Liver (tissue), 9 donors: Measurements from ENCODE around the gene RIC8B. TPM values are rescaled to one million over a fixed set of nuclear protein-coding genes. Genes with fewer than 3 reads are reported as not detected.

ENCODE experiments used
- DNase-seq: peaks from one replicate; pipeline ENCODE4 v3.0.0-alpha.2; 2017; ENCODE audit warnings: low spot score
- H3K27ac ChIP-seq, 2 donors: one replicate each; pipeline ENCODE4 v1.7.0; 2013; ENCODE audit warnings: inconsistent platforms in 2 of 2, low read length in 2 of 2, control low read depth in 1 of 2, low read depth in 1 of 2, mild to moderate bottlenecking in 1 of 2
- H3K27me3 ChIP-seq, 4 donors: one replicate each; pipeline versions ENCODE4 v1.6.1 to v1.7.0; 2013; ENCODE audit warnings: low read length in 3 of 4, inconsistent platforms in 1 of 4, mild to moderate bottlenecking in 1 of 4, moderate library complexity in 1 of 4; ENCODE audit not compliant: control insufficient read depth in 4 of 4, insufficient read depth in 4 of 4
- H3K36me3 ChIP-seq, 4 donors: one replicate each; pipeline versions ENCODE4 v1.6.1 to v1.7.0; 2013; ENCODE audit warnings: low read length in 3 of 4, mild to moderate bottlenecking in 3 of 4, low read depth in 1 of 4, moderate library complexity in 1 of 4; ENCODE audit not compliant: control insufficient read depth in 4 of 4, insufficient read depth in 3 of 4
- H3K4me1 ChIP-seq, 4 donors: one replicate each; pipeline versions ENCODE4 v1.6.1 to v1.7.0; 2013; ENCODE audit warnings: low read length in 3 of 4, mild to moderate bottlenecking in 3 of 4, moderate library complexity in 1 of 4; ENCODE audit not compliant: control insufficient read depth in 4 of 4, insufficient read depth in 4 of 4
- H3K4me3 ChIP-seq, 3 donors: one replicate each; pipeline versions ENCODE4 v1.6.1 to v1.7.0; 2013; ENCODE audit warnings: low read length in 3 of 3, control low read depth in 1 of 3, low read depth in 1 of 3, mild to moderate bottlenecking in 1 of 3
- H3K9ac ChIP-seq, 2 donors: one replicate each; pipeline ENCODE4 v1.7.0; 2013; ENCODE audit warnings: low read length in 2 of 2, mild to moderate bottlenecking in 2 of 2, moderate library complexity in 2 of 2, control low read depth in 1 of 2, low read depth in 1 of 2
- H3K9me3 ChIP-seq, 4 donors: one replicate each; pipeline versions ENCODE4 v1.6.1 to v1.7.0; 2013; ENCODE audit warnings: low read length in 3 of 4; ENCODE audit not compliant: control insufficient read depth in 4 of 4
- EGR1 ChIP-seq, 2 donors: IDR thresholded peaks; 2 replicates each; pipeline ENCODE4 v1.6.1; 2016 to 2018; ENCODE audit warnings: antibody characterized with exemption in 2 of 2, low read depth in 2 of 2
- FOXA1 ChIP-seq: IDR thresholded peaks from 2 replicates; pipeline ENCODE4 v1.6.1; 2016; ENCODE audit warnings: antibody characterized with exemption
- FOXA2 ChIP-seq: IDR thresholded peaks from 2 replicates; pipeline ENCODE4 v1.6.1; 2016; ENCODE audit warnings: antibody characterized with exemption
- GABPA ChIP-seq, 2 donors: IDR thresholded peaks in 1 of 2; conservative IDR thresholded peaks in 1 of 2; 2 replicates each; pipeline ENCODE4 v1.6.1; 2016; ENCODE audit warnings: antibody characterized with exemption in 2 of 2, mild to moderate bottlenecking in 1 of 2, moderate library complexity in 1 of 2
- HNF4A ChIP-seq, 2 donors: conservative IDR thresholded peaks; 2 replicates each; pipeline ENCODE4 v1.6.1; 2016; ENCODE audit warnings: antibody characterized with exemption in 2 of 2, mild to moderate bottlenecking in 2 of 2
- HNF4G ChIP-seq: IDR thresholded peaks from 2 replicates; pipeline ENCODE4 v1.6.1; 2016; ENCODE audit warnings: antibody characterized with exemption
- JUND ChIP-seq, 2 donors: IDR thresholded peaks; 2 replicates each; pipeline ENCODE4 v1.6.1; 2016; ENCODE audit warnings: antibody characterized with exemption in 2 of 2
- NR2F2 ChIP-seq: IDR thresholded peaks from 2 replicates; pipeline ENCODE4 v1.6.1; 2016; ENCODE audit warnings: antibody characterized with exemption
- RAD21 ChIP-seq, 2 donors: IDR thresholded peaks; 2 replicates each; pipeline ENCODE4 v1.6.1; 2016; ENCODE audit warnings: antibody characterized with exemption in 2 of 2, mild to moderate bottlenecking in 2 of 2
- RXRA ChIP-seq, 2 donors: IDR thresholded peaks; 2 replicates each; pipeline ENCODE4 v1.6.1; 2017 to 2018; ENCODE audit warnings: antibody characterized with exemption in 2 of 2, mild to moderate bottlenecking in 1 of 2
- SP1 ChIP-seq: IDR thresholded peaks from 2 replicates; pipeline ENCODE4 v1.6.1; 2018; ENCODE audit warnings: antibody characterized with exemption, mild to moderate bottlenecking
- TAF1 ChIP-seq: conservative IDR thresholded peaks from 2 replicates; pipeline ENCODE4 v1.6.1; 2016; ENCODE audit warnings: antibody characterized with exemption, mild to moderate bottlenecking
- YY1 ChIP-seq: IDR thresholded peaks from 2 replicates; pipeline ENCODE4 v1.6.1; 2016; ENCODE audit warnings: antibody characterized with exemption, mild to moderate bottlenecking
- WGBS: extraction: QIAGEN DNeasy Blood & Tissue Kit; methylation state at CpG from one replicate; pipeline ENCODE4 v1.1.7; 2013; 5-methylcytosine and 5-hydroxymethylcytosine counted together
- polyA plus RNA-seq, 2 donors: library from polyadenylated mRNA; stranded (reverse) in 1 of 2; unstranded in 1 of 2; fragments of 200-250 nt in 1 of 2; fragments of >200 nt in 1 of 2; fragmentation: Nextera tagmentation in 1 of 2; extraction: Ambion mirVana in 1 of 2; gene quantifications; one replicate each; pipeline versions ENCODE4 v1.2.1 to v1.2.3, GENCODE V29; 2013 to 2015
- total RNA-seq, 2 donors: library from RNA; depleted of rRNA; stranded (reverse); fragments of >200 nt; gene quantifications; one replicate each; pipeline ENCODE4 v1.2.3, GENCODE V29; 2014
- TF ChIP-seq, protein P1 (sequence below): IDR thresholded peaks from 2 replicates; pipeline ENCODE4 v1.6.1; 2016; ENCODE audit warnings: antibody characterized with exemption
- TF ChIP-seq, protein P2 (sequence below): IDR thresholded peaks from 2 replicates; pipeline ENCODE4 v1.6.1; 2016; ENCODE audit warnings: antibody characterized with exemption
- TF ChIP-seq, protein P3 (sequence below): IDR thresholded peaks from 2 replicates; pipeline ENCODE4 v1.6.1; 2016; ENCODE audit warnings: antibody characterized with exemption
- TF ChIP-seq, protein P4 (sequence below): fragments of 150-350 bp; IDR thresholded peaks from 2 replicates; pipeline ENCODE4 v1.5.1; 2017; ENCODE audit warnings: improper control_type of control experiment, low read depth, low read length; ENCODE audit not compliant: missing input control
- donor health status: healthy.
- donor health status: healthy.
- donor health status: healthy.
- donor health status: healthy.
- donor health status: healthy.

The RIC8B gene
- total and polyA plus RNA-seq, 4 donors = 2.7 to 15.1 (median 4.2) TPM

DNA sequence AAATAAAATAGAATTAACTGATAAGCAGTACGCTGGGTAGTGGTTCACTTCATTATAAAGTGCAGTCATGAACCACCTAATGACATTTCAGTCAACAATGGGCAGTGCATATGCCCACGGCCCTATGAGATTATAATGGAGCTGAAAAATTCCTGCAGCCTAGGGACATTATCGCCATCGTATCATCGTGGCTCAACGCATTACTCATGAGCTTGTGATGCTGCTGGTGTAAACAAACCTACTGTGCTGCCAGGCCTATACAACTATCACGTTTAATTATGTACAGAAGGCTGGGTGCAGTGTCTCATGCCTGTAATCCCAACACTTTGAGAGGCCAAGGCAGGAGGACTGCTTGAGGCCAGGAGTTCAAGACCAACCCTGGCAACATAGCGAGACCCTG lies 119.0 kb downstream of the RIC8B start:
- 93% methylated on average over 8 of the region's 8 CpGs for WGBS
- H3K36me3 ChIP-seq = no peaks in the 10 kb centered on the region
- no peak overlapping the region for H3K9ac ChIP-seq
- DNase-seq = no peak
- H3K27me3 ChIP-seq = no peaks in the 10 kb centered on the region
- H3K4me1 ChIP-seq = no peaks in the 10 kb centered on the region
- H3K4me3 ChIP-seq = no peak overlapping the region
- TF ChIP-seq SP1 = no peak
- TF ChIP-seq, protein P1, sequence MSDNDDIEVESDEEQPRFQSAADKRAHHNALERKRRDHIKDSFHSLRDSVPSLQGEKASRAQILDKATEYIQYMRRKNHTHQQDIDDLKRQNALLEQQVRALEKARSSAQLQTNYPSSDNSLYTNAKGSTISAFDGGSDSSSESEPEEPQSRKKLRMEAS = no peak
- TF ChIP-seq, protein P2, sequence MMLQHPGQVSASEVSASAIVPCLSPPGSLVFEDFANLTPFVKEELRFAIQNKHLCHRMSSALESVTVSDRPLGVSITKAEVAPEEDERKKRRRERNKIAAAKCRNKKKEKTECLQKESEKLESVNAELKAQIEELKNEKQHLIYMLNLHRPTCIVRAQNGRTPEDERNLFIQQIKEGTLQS = no peak
- TF ChIP-seq FOXA1 = no peak
- TF ChIP-seq RXRA (IDR thresholded peaks at IDR 0.05) = no peak
- no peak for TF ChIP-seq FOXA2
- no peaks in the 10 kb centered on the region for H3K9me3 ChIP-seq
- H3K27ac ChIP-seq = no peak overlapping the region

DNA sequence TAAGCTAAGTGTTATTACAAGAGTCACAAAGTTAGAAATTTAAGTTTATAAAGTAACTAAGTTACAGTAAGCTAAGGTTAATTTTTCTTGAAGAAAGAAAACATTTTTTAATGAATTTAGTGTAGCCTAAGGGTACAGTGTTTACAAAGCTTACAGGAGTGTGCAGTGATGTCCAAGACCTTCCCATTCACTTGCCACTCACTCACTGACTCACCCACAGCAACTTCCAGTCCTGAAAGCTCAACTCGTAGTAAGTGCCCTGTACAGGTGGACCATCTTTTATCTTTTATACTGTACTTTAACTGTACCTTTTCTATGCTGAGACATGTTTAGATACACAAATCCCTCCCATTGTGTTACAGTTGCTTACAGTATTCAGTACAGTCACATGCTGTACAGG lies 120.3 kb downstream of the RIC8B start:
- H3K9me3 ChIP-seq = no peaks in the 10 kb centered on the region
- H3K4me1 ChIP-seq = no peaks in the 10 kb centered on the region
- no peak overlapping the region for H3K9ac ChIP-seq
- H3K27ac ChIP-seq = no peak overlapping the region
- WGBS = 84% methylated on average over 1 of the region's 1 CpG
- no peak for TF ChIP-seq RAD21 (IDR thresholded peaks at IDR 0.05)
- no peak for TF ChIP-seq HNF4A (conservative IDR thresholded peaks at IDR 0.05)
- TF ChIP-seq, protein P1 = no peak
- TF ChIP-seq, protein P3, sequence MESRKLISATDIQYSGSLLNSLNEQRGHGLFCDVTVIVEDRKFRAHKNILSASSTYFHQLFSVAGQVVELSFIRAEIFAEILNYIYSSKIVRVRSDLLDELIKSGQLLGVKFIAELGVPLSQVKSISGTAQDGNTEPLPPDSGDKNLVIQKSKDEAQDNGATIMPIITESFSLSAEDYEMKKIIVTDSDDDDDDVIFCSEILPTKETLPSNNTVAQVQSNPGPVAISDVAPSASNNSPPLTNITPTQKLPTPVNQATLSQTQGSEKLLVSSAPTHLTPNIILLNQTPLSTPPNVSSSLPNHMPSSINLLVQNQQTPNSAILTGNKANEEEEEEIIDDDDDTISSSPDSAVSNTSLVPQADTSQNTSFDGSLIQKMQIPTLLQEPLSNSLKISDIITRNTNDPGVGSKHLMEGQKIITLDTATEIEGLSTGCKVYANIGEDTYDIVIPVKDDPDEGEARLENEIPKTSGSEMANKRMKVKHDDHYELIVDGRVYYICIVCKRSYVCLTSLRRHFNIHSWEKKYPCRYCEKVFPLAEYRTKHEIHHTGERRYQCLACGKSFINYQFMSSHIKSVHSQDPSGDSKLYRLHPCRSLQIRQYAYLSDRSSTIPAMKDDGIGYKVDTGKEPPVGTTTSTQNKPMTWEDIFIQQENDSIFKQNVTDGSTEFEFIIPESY = no peak
- no peak for TF ChIP-seq RXRA (IDR thresholded peaks at IDR 0.05)
- TF ChIP-seq, protein P4, sequence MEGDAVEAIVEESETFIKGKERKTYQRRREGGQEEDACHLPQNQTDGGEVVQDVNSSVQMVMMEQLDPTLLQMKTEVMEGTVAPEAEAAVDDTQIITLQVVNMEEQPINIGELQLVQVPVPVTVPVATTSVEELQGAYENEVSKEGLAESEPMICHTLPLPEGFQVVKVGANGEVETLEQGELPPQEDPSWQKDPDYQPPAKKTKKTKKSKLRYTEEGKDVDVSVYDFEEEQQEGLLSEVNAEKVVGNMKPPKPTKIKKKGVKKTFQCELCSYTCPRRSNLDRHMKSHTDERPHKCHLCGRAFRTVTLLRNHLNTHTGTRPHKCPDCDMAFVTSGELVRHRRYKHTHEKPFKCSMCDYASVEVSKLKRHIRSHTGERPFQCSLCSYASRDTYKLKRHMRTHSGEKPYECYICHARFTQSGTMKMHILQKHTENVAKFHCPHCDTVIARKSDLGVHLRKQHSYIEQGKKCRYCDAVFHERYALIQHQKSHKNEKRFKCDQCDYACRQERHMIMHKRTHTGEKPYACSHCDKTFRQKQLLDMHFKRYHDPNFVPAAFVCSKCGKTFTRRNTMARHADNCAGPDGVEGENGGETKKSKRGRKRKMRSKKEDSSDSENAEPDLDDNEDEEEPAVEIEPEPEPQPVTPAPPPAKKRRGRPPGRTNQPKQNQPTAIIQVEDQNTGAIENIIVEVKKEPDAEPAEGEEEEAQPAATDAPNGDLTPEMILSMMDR = no peak
- TF ChIP-seq, protein P2 = no peak
- TF ChIP-seq SP1 = no peak
- TF ChIP-seq GABPA (IDR thresholded peaks at IDR 0.05 in 1 of 2, conservative IDR thresholded peaks at IDR 0.05 in 1 of 2) = no peak
- no peak for TF ChIP-seq TAF1
- TF ChIP-seq YY1 = no peak
- TF ChIP-seq FOXA1 = no peak
- no peak for TF ChIP-seq EGR1 (IDR thresholded peaks at IDR 0.05; ENCODE audit: low read depth in 2 of 2)
- TF ChIP-seq FOXA2 = no peak
- TF ChIP-seq JUND (IDR thresholded peaks at IDR 0.05) = no peak
- no peak for TF ChIP-seq HNF4G
- TF ChIP-seq NR2F2 = no peak
- no peak overlapping the region for H3K4me3 ChIP-seq
- no peak for DNase-seq
- no peaks in the 10 kb centered on the region for H3K36me3 ChIP-seq
- H3K27me3 ChIP-seq = no peaks in the 10 kb centered on the region
